ENCODE data around the gene USP13. TPM values are rescaled to one million over a fixed set of nuclear protein-coding genes. Genes with fewer than 3 reads are reported as not detected.

USP13 gene
- total and polyA plus RNA-seq, 2 experiments from 2014 or later = 30.6 to 31.1 TPM

DNA sequence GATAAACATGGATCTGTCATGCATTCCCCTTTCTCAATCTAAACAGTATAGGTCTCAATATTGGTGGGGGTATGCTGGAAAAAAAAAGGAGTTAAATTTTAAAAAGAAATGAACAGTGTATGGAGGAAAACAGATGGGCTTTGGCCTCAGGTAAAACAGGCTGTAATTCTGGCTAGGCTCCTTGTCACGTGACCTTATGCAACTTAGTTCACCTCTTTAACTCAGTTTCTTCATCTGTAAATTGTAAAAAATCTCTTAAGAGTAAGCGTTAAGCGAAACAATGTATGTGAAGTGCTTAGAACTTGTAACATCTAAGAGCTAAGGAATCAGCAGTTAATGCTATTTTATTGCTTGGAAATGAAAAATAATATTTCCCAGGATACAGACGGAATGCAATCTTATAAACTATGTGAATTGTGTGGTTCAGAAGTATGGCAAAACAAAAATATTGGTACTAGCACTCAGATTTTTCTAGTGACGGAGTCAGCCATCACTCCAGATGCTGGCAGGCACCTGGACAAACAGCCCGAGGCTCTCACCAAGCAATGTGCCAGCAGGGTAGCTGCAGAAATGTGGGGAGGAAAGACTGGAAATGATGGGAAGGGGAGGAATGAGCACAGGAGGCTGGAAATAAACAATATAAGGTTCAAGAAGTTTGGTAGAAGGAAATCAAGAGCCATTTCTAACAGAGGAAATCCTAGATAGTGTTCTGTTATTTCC lies 172.8 kb downstream of the USP13 start:
- no peak for TF ChIP-seq CTCF (IDR thresholded peaks at IDR 0.05; ENCODE audit: low read depth, low read length)
- no peak for DNase-seq (ENCODE audit: low read depth in 1 of 2, low spot score in 1 of 2)
- no peak overlapping the region for H3K4me3 ChIP-seq
- H3K27me3 ChIP-seq = no peaks in the 10 kb centered on the region
- no peaks in the 10 kb centered on the region for H3K36me3 ChIP-seq
- H3K4me1 ChIP-seq (ENCODE audit: low read depth) = no peaks in the 10 kb centered on the region
- H3K27ac ChIP-seq = no peak overlapping the region
- no peaks in the 10 kb centered on the region for H3K9me3 ChIP-seq (ENCODE audit: low read depth)

DNA sequence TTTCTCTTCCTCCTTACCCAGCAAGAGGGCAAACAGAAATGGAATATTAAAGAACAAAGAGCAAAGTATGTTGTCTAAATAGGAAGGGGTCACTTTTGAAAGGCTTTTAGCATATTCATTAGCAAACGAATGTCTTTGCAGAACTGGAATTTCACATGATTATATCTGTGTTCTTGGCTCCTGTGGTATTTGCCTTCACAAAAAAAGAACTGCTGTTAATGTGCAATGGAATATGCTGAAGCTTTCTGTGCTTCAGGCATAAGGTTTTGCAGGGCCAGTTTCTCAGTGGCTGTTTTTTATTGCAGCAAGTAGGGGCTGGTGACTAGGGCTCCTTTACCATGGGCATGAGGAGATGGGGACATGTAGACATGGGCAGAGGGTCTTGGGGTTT lies 173.4 kb downstream of the USP13 start:
- no peak for DNase-seq (ENCODE audit: low read depth in 1 of 2, low spot score in 1 of 2)
- no peak for TF ChIP-seq CTCF (IDR thresholded peaks at IDR 0.05; ENCODE audit: low read depth, low read length)

DNA sequence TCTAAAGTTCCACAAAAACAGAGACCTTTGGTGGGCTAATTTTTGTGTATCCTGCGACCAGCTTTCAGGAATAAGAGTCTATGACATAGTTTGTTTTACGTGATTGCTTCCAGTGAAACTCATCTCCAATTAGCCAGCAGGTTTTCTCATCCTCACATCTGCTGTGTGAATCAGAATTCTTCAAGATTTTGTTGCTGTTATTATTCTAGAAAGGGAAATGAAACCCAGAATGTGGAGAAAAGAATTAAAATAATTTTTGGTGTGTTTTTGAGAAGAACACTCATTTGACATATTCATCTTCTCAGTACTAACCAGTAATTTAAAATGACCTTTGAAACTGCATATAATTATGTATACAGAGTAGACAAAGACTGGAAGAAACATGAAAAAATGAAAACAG lies 175.9 kb downstream of the USP13 start:
- no peak for TF ChIP-seq CTCF (IDR thresholded peaks at IDR 0.05; ENCODE audit: low read depth, low read length)
- Histone ChIP-seq H3K27ac (no peak overlapping the region), H3K4me1 (ENCODE audit: low read depth) (no peaks in the 10 kb centered on the region), H3K36me3 (no peaks in the 10 kb centered on the region), H3K4me3 (no peak overlapping the region), H3K9me3 (ENCODE audit: low read depth) (no peaks in the 10 kb centered on the region), H3K27me3 (no peaks in the 10 kb centered on the region)
- no peak for DNase-seq (ENCODE audit: low read depth in 1 of 2, low spot score in 1 of 2)

More for the DNA sequence above, 173.4 kb downstream of the USP13 start:
- H3K4me1 ChIP-seq (ENCODE audit: low read depth) = no peaks in the 10 kb centered on the region
- no peaks in the 10 kb centered on the region for H3K9me3 ChIP-seq (ENCODE audit: low read depth)
- H3K4me3 ChIP-seq = no peak overlapping the region
- H3K27ac ChIP-seq = no peak overlapping the region
- H3K27me3 ChIP-seq = no peaks in the 10 kb centered on the region
- no peaks in the 10 kb centered on the region for H3K36me3 ChIP-seq

DNA sequence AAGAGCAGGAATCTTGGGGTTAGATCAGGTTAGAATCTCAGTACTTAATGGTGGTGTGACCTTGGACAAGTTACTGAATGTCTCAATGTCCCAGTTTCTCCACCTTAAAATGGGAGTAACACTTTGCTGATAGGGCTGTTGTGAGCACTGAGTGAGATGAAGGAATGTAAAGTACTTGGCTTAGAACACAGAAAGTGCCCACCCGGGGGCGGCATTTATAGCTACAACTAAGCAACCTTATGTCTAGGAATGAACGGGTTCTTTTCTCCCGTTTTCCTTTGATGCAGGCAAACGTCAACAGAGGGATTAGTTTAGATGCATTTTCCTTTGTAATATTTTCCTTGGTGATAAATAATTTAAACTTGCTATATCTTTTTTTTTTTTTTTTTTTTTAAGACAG lies 176.6 kb downstream of the USP13 start:
- no peak for TF ChIP-seq CTCF (IDR thresholded peaks at IDR 0.05; ENCODE audit: low read depth, low read length)
- Histone ChIP-seq H3K4me3 (no peak overlapping the region), H3K27ac (no peak overlapping the region), H3K9me3 (ENCODE audit: low read depth) (no peaks in the 10 kb centered on the region), H3K4me1 (ENCODE audit: low read depth) (no peaks in the 10 kb centered on the region), H3K36me3 (no peaks in the 10 kb centered on the region), H3K27me3 (no peaks in the 10 kb centered on the region)
- DNase-seq (ENCODE audit: low read depth in 1 of 2, low spot score in 1 of 2) = no peak

DNA sequence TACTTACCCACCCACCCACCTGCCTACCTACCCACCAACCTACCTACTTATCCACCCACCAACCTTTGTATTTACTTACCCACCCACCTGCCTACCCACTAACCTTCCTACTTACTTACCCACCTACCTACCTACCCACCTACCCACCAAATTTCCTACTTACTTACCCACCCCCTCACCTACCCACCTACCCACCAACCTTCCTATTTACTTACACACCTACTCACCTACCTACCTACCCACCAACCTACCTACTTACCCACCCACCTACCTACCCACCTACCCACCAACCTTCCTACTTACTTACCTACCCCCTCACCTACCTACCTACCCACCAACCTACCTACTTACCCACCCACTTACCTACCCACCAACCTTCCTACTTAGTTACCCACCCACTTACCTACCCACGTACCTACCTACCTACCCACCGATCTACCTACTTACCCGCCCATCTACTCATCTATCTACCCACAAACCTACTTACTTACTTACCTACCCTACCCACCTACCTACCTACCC lies 179.6 kb downstream of the USP13 start:
- Histone ChIP-seq H3K9me3 (ENCODE audit: low read depth) (no peaks in the 10 kb centered on the region), H3K27ac (no peak overlapping the region), H3K27me3 (no peaks in the 10 kb centered on the region), H3K36me3 (no peaks in the 10 kb centered on the region), H3K4me1 (ENCODE audit: low read depth) (no peaks in the 10 kb centered on the region), H3K4me3 (no peak overlapping the region)
- no peak for TF ChIP-seq CTCF (IDR thresholded peaks at IDR 0.05; ENCODE audit: low read depth, low read length)
- DNase-seq (ENCODE audit: low read depth in 1 of 2, low spot score in 1 of 2) = no peak
